Progenitor cell of endocrine pancreas (in vitro differentiated cells): Measurements from ENCODE around the gene UGT1A9. TPM values are rescaled to one million over a fixed set of nuclear protein-coding genes. Genes with fewer than 3 reads are reported as not detected.
"Not testable (repeated sequence)": the region's sequence is repeated elsewhere in the genome, so short reads cannot be mapped to it uniquely, and the experiment has no call there.

ENCODE experiments used
- DNase-seq: peaks from one replicate; pipeline ENCODE4 v3.0.0; 2021; ENCODE audit warnings: low spot score; ENCODE audit not compliant: unreplicated experiment
- H3K27ac Mint-ChIP-seq: 2 replicates; pipeline ENCODE4 v1.8.0; 2021; ENCODE audit warnings: mild to moderate bottlenecking, moderate library complexity, mixed read lengths
- H3K27me3 Mint-ChIP-seq: 2 replicates; pipeline ENCODE4 v1.8.0; 2021; ENCODE audit warnings: mixed read lengths
- H3K36me3 Mint-ChIP-seq: 2 replicates; pipeline ENCODE4 v1.8.0; 2022; ENCODE audit warnings: mixed read lengths; ENCODE audit not compliant: insufficient read depth
- H3K4me1 Mint-ChIP-seq: 2 replicates; pipeline ENCODE4 v1.8.0; 2021; ENCODE audit warnings: low read depth, mixed read lengths
- H3K4me3 Mint-ChIP-seq: 2 replicates; pipeline ENCODE4 v1.8.0; 2021; ENCODE audit warnings: low read depth, mild to moderate bottlenecking, moderate library complexity, mixed read lengths
- H3K9me3 Mint-ChIP-seq: 2 replicates; pipeline ENCODE4 v1.8.0; 2021; ENCODE audit warnings: low read depth, mixed read lengths
- total RNA-seq: library from RNA; stranded (reverse); gene quantifications from 2 replicates; pipeline ENCODE4 v1.2.1, GENCODE V29; 2021
- TF ChIP-seq, protein P1 (sequence below): fragments of 200-600 bp; sonication (generic); IDR thresholded peaks from one replicate; pipeline ENCODE4 v1.5.0; 2021; ENCODE audit warnings: antibody characterized with exemption, mild to moderate bottlenecking; ENCODE audit not compliant: unreplicated experiment

UGT1A9 gene
- total RNA-seq, 1 donor from 2014 or later = not detected

DNA sequence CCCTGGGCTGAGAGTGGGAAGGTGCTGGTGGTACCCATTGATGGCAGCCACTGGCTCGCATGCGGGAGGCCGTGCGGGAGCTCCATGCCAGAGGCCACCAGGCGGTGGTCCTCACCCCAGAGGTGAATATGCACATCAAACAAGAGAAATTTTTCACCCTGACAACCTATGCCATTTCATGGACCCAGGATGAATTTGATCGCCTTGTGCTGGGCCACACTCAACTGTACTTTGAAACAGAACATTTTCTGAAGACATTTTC, 75.5 kb downstream of the UGT1A9 start:
- Mint-ChIP-seq H3K9me3 (peaks cover 38% of the 10 kb centered on the region), H3K27ac (no peak overlapping the region), H3K4me1 (peaks cover 4% of the 10 kb centered on the region), H3K36me3 (peaks cover 1% of the 10 kb centered on the region), H3K27me3 (peaks cover 12% of the 10 kb centered on the region), H3K4me3 (no peak overlapping the region)
- DNase-seq = no peak
- TF ChIP-seq, protein P1, sequence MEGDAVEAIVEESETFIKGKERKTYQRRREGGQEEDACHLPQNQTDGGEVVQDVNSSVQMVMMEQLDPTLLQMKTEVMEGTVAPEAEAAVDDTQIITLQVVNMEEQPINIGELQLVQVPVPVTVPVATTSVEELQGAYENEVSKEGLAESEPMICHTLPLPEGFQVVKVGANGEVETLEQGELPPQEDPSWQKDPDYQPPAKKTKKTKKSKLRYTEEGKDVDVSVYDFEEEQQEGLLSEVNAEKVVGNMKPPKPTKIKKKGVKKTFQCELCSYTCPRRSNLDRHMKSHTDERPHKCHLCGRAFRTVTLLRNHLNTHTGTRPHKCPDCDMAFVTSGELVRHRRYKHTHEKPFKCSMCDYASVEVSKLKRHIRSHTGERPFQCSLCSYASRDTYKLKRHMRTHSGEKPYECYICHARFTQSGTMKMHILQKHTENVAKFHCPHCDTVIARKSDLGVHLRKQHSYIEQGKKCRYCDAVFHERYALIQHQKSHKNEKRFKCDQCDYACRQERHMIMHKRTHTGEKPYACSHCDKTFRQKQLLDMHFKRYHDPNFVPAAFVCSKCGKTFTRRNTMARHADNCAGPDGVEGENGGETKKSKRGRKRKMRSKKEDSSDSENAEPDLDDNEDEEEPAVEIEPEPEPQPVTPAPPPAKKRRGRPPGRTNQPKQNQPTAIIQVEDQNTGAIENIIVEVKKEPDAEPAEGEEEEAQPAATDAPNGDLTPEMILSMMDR = no peak

DNA sequence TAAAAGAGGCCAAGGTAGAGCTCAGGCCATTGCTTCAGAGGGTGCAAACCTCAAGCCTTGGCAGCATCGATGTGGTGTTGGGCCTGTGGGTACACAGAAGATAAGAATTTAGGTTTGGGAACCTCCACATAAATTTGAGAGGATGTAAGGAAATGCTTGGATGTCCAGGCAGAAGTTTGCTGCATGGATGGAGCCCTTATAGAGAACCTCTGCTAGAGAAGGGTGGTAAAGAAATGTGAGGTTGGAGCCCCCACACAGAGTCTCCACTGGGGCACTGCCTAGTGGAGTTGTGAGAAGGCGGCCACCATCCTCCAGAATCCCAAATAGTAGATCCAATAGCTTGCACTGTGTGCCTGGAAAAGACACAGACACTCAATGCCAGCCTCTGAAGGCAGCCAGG, 79.0 kb downstream of the UGT1A9 start:
- not testable (repeated sequence) for H3K4me3 Mint-ChIP-seq, H3K27ac Mint-ChIP-seq, H3K4me1 Mint-ChIP-seq, H3K36me3 Mint-ChIP-seq, DNase-seq
- Mint-ChIP-seq H3K9me3 (peaks cover 45% of the 10 kb centered on the region), H3K27me3 (peaks cover 12% of the 10 kb centered on the region)

GRCh38 chr2:233751212-233752009, 79.7 kb downstream of the UGT1A9 start:
- not testable (repeated sequence) for DNase-seq, H3K36me3 Mint-ChIP-seq, H3K27ac Mint-ChIP-seq, H3K4me3 Mint-ChIP-seq, H3K4me1 Mint-ChIP-seq
- Mint-ChIP-seq H3K27me3 (peaks cover 12% of the 10 kb centered on the region), H3K9me3 (peaks cover 45% of the 10 kb centered on the region)

GRCh38 chr2:233754872-233755611, 83.3 kb downstream of the UGT1A9 start:
- H3K4me1 Mint-ChIP-seq = peaks cover 4% of the 10 kb centered on the region
- no peak overlapping the region for H3K4me3 Mint-ChIP-seq
- no peak for DNase-seq
- H3K36me3 Mint-ChIP-seq = peaks cover 1% of the 10 kb centered on the region
- TF ChIP-seq, protein P1 = no peak
- H3K9me3 Mint-ChIP-seq = peaks cover 24% of the 10 kb centered on the region
- H3K27ac Mint-ChIP-seq = no peak overlapping the region
- no peaks in the 10 kb centered on the region for H3K27me3 Mint-ChIP-seq

- Mint-ChIP-seq H3K9me3 (peaks cover 13% of the 10 kb centered on the region), H3K4me1 (peaks cover 4% of the 10 kb centered on the region), H3K27me3 (no peaks in the 10 kb centered on the region), H3K4me3 (no peak overlapping the region), H3K27ac (no peak overlapping the region), H3K36me3 (no peaks in the 10 kb centered on the region)
- TF ChIP-seq, protein P1 = no peak
- no peak for DNase-seq
Observed at GRCh38 chr2:233756429-233757081, 84.9 kb downstream of the UGT1A9 start.

DNA sequence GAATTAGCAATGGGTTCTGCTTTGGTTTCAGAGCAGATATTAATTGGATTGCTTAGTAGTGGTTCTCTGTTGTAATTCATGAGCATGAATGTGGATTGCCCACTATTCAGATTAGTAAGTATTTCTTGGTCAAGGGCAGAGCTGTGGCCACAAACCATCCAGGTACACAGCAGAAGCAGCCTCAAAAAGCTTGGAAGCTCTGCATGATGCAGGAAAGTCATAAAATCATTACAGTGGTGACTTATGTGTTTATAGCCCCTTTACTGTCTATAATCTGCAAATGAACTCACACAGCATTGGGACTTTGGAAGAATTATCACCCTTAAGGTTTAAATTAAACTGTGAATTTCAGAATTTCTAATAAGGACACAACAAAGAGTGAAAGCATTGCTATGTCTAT, 86.4 kb downstream of the UGT1A9 start:
- TF ChIP-seq, protein P1 = no peak
- Mint-ChIP-seq H3K27me3 (no peaks in the 10 kb centered on the region), H3K9me3 (peaks cover 3% of the 10 kb centered on the region), H3K4me3 (no peak overlapping the region), H3K27ac (no peak overlapping the region), H3K36me3 (no peaks in the 10 kb centered on the region), H3K4me1 (peaks cover 6% of the 10 kb centered on the region)
- no peak for DNase-seq
